ENCODE results near the gene PSME1.

The PSME1 gene

GRCh38 chr14:24130717-24131548 lies 5.1 kb upstream of the PSME1 start:
- no peak for DNase-seq

DNA sequence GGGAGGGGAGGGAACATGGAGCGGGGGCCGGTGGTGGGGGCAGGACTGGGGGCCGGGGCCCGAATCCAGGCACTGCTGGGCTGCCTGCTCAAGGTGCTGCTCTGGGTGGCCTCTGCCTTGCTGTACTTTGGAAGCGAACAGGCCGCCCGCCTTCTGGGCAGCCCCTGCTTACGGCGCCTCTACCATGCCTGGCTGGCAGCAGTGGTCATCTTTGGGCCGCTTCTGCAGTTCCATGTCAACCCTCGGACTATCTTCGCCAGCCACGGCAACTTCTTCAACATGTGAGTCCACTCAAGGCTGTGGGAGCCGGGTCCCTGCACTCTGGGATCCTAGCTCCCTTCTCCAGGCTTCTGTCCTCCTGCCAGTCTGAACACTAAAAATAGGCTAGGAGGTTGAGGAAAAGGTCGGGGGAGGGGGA lies 4.4 kb upstream of the PSME1 start:
- no peak for DNase-seq

DNA sequence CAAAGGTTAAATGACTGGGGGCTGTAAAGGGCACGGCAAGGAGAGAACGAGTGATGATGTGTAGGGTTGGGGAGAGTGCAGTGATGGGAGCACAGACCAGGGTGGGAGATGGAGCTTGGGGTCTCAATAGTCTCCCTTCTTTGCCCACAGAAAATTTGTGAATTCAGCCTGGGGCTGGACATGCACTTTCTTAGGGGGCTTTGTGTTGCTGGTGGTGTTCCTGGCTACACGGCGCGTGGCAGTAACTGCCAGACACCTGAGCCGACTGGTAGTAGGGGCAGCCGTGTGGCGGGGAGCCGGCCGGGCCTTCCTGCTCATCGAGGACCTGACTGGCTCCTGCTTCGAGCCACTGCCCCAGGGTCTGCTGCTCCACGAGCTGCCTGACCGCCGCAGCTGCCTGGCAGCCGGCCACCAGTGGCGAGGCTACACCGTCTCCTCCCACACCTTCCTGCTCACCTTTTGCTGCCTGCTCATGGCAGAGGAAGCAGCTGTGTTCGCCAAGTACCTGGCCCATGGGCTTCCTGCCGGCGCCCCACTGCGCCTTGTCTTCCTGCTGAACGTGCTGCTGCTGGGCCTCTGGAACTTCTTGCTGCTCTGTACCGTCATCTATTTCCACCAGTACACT lies 3.8 kb upstream of the PSME1 start:
- DNase-seq, result peak in 1 of 4 experiments; percentile 47

GRCh38 chr14:24132976-24133375 lies 3.0 kb upstream of the PSME1 start:
- DNase-seq, result no peak

DNA sequence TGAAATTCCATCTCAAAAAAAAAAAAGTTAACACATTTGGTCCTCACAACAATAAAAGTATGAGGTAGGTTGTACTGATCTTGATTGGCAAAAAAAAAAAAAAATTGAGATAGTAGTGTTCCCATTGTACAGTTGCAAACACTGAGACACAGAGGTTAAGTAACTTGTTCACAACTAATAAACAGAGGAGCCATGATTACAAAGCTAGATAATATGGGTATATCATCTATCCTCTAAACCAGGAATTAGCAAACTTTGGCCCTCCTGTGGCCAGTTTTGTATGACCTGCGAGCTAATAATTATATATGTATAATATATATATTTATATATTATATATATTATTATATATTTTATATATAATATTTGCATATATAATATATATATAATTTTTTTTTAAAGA lies 2.3 kb upstream of the PSME1 start:
- DNase-seq, result no peak

- DNase-seq, result no peak
These were observed 485 bp upstream of the PSME1 start for GRCh38 chr14:24135584-24135833.

DNA sequence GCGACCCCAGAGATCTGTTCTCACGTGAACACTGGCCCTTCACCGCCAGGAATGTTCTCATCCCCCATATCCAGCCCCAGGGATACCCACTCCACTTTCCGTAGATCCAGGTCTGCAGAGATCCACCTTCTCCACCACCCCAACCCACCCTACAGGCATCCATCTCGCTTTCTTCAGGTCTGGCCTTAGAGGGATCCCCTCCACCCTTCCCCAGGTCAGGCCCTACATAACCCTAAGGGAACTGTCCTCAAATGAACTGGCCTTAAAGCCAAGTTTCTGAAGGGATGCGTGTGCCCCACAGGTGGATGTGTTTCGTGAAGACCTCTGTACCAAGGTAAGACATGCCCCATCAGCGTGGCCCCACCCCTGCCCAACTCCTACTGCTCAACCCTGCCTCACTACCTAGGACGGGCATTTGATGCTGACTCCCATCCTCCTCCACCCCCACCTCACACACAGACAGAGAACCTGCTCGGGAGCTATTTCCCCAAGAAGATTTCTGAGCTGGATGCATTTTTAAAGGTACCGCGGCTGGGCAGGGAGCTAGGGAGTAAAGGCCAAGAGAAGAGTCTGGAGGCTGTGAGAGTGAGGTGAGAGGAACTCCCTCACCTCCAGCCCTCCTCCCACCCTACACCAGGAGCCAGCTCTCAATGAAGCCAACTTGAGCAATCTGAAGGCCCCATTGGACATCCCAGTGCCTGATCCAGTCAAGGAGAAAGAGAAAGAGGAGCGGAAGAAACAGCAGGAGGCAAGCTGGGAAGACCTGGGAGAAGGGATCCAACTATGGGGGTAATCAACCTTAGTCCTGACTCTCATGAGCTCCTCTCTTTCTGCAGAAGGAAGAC lies 912 bp downstream of the PSME1 start:
- DNase-seq, result no peak

GRCh38 chr14:24137529-24138395 lies 1.8 kb downstream of the PSME1 start:
- DNase-seq, result no peak

GRCh38 chr14:24138396-24139271 lies 2.6 kb downstream of the PSME1 start:
- no peak for DNase-seq

DNA sequence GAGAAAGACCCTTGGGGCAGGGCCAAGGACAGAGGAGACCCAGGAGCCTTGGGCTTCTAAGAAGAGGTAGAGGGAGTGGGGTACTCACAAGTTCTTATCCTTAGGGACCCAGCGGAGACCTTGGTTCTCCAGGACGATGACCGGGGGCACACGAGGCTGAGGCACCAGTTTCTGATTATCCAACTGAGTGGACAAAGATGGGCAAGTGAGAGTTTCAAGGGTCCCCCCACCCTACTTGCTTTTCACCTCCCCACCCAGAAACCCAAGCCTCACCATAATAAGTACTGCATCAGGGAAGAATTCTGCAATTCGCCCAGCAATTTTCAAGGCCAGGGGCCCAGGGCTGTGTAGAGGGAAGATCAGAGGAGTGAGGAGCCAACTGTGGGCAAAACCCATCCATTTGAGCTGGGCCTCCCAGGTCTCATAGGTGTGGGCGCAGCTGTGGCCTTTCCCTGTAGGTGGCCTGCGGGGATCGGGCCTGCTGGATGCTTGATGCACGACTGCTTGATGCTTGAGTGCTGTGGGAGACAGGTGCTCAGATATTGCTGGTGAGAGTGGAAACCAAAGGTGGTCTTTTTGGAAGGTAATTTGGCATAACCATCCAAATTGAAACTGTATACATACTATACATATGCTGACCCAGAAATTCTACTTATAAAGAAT lies 3.4 kb downstream of the PSME1 start:
- no peak for DNase-seq

DNA sequence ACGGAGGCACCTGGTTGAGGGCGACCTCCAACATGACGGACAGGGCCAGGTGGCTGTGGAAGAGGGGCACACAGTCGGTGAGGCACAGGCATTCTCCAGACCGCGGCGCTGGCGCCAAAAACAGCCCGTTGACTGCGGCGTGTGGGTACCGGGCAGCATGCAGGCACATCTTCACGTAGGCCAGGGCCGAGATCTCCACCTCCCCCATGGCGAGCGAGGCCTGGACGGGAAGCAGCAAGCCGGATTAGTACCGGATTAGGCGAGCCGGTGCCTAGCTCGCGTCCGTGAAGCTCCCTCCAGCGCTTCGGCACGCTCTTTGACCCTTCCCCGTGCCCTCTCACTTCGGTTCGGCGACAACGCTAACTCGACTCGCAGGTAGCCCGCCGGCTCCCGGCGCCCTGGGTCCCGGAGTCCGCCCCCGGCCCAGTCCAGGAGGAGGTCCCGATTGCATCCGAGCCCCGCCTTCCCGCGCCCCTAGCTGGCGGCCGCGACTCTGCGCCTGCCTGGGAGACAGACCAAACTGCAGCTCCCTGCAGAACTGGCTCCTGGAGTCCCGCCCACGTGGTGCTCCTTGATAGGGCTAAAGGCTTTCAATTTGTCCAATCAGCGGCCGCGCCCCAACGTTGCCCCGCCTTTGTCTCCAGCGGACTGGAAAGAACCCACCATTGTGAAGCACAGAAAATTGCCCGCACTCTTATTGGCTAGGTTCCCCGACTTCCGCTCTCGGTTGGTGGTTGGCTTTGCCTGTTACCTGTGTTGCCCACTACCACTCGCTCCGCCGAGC lies 5.3 kb downstream of the PSME1 start, which contains the start of gene EMC9:
EMC9 (minus strand) TSS at position 495 of the 784 bp plus-strand sequence; CDS start at position 208, 287 bp downstream.
- DNase-seq, result peak; percentile 96 to 99 (median 98)

- no peak for DNase-seq
These were observed 7.5 kb downstream of the PSME1 start for GRCh38 chr14:24143511-24143910.

- no peak for DNase-seq
These were observed 8.5 kb downstream of the PSME1 start for GRCh38 chr14:24144451-24144850.

GRCh38 chr14:24145219-24145618 lies 9.2 kb downstream of the PSME1 start:
- DNase-seq, result no peak

DNA sequence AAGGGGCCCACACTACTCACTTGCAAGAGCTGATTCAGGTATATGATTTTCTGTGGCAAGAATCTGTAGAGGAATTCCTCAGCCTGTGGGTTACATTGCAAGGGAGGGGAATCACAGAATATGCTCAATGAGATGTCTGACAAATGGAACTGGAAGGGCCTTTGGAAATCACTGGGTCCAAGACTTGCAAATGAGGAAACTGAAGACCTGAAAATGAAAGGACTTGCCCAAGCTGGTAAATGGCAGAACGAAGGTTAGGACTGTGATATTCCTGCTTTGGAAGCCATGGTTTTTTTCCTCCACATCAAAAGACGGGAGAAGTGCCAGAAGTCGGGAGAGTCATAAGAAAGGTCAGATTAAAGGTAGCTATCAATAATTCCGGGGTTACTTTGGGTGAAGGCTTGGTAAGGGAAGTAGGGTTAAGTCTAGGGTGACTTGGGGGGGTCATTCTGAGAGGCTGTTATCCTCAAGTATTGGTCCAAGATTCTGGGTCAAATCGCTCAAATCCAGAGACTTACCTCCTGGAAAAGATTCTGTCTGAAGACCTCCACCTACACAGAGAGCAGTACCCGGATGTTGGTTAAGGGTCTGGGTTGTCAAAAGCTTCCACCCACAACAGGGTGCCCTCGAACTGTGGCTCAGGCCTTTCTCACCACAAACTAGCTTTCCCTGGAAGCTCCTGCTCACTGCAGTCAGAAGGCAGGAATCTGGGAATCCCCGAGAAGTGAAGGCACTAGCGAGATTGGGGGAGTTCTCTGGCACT lies 9.9 kb downstream of the PSME1 start:
- DNase-seq, result no peak

GRCh38 chr14:24146453-24146977 lies 10.5 kb downstream of the PSME1 start, which contains the start of gene PSME2:
Gene PSME2, minus strand, starts transcription at chr14:24146610. Its CDS starts 29 bp downstream, at chr14:24146581.
- DNase-seq, result peak; percentile 59 to 78 (median 73)

DNA sequence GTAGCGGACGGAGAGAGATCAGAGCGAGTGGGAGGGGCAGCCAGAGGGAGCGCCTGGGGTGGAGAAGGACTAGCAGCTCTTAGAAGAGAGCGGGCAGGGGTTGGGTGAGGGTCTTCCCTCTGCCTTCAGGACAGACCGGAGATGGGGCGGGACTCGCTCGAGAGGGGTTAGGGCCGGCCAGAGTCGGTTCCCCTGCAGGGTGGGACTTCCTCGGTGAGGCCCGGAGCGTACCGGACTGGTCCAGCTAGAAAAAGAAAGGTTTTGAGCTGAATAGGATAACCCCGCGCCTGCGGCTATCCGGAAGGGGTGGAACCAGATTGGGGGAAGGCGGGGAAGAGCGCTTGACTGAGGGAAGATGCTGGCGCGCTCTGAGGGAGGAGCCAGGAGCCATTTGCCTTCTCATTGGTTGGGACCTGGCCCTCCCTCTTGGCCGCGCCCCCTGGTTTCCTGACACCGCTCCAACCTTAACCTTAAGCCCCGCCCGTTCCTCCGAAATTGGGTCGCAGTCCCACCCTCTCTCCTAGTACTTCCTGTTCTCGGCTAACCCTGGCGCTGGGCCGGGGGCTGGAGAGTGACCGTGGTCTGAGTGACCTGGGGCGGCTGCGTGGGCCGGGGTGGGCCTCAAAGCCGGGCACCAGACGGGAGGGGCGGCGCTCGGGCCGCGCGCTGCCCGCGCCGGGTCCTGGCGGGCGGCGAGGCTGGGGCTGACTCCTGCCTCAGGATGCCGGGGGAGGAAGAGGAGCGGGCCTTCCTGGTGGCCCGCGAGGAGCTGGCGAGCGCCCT lies 11.2 kb downstream of the PSME1 start, which contains the start of gene RNF31:
RNF31 (plus strand) TSS at position 521 of the 783 bp plus-strand sequence; CDS start at position 722, 201 bp downstream.
- DNase-seq, result peak; percentile 83 to 95 (median 87)

Data from activated naive CD4-positive, alpha-beta T cell (primary cell).